ENCODE data around the gene RBP5. TPM values are rescaled to one million over a fixed set of nuclear protein-coding genes. Genes with fewer than 3 reads are reported as not detected.

The RBP5 gene
- total and polyA plus RNA-seq, 2 donors (not counting 1 experiment from before 2014, with no cell fraction given): not detected

DNA sequence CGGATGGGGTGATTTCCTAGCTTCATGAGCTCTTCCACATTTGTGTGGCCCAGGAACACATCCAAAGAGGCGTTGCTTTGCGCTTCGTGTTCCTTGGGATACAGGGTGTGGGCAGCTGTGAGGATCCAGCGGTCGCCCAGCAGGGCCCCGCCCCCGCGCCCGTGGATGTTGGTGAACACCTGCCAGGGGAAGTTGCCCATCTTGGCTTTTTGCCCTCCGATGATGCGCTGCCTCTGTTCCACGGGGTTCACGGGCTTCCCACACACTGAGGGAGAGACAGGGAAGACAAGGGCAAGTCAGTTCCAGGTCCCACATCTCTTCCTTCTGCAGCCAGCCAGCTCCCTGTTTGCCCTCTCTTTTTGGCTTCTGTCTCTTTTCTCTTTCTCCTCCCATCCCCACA lies 47.7 kb downstream of the RBP5 start:
- DNase-seq (ENCODE audit: low read depth in 2 of 2): no peak
- Histone ChIP-seq H3K9me3 (ENCODE audit: control insufficient read depth, insufficient read depth, low read depth, low read length) (peaks cover 4% of the 10 kb centered on the region), H3K4me1 (ENCODE audit: control insufficient read depth, extremely low read depth, insufficient read depth, low read length) (peaks cover 24% of the 10 kb centered on the region), H3K36me3 (ENCODE audit: control insufficient read depth, insufficient read depth, low read length) (peaks cover 32% of the 10 kb centered on the region), H2AFZ (ENCODE audit: low read length) (no peak overlapping the region), H3K4me2 (ENCODE audit: extremely low read depth, insufficient read depth, low read length) (no peak overlapping the region), H4K20me1 (ENCODE audit: control insufficient read depth, extremely low read depth, insufficient read depth, low read length) (no peaks in the 10 kb centered on the region), H3K27ac (ENCODE audit: insufficient read depth, low read length) (no peak overlapping the region), H3K27me3 (ENCODE audit: control insufficient read depth, insufficient read depth, low read length) (no peaks in the 10 kb centered on the region), H3K9ac (ENCODE audit: insufficient read depth, low read length) (no peak overlapping the region), H3K4me3 (replicated peaks in 1 of 4; ENCODE audit: control extremely low read depth in 1 of 4, insufficient read depth in 1 of 4, low read depth in 3 of 4, low read length in 4 of 4) (no peak overlapping the region), H3K79me2 (ENCODE audit: control insufficient read depth, insufficient read depth, low read length) (no peaks in the 10 kb centered on the region)
- no peak for TF ChIP-seq EZH2 (IDR thresholded peaks at IDR 0.05; ENCODE audit: low read length, missing control alignments)
- TF ChIP-seq, protein P1, sequence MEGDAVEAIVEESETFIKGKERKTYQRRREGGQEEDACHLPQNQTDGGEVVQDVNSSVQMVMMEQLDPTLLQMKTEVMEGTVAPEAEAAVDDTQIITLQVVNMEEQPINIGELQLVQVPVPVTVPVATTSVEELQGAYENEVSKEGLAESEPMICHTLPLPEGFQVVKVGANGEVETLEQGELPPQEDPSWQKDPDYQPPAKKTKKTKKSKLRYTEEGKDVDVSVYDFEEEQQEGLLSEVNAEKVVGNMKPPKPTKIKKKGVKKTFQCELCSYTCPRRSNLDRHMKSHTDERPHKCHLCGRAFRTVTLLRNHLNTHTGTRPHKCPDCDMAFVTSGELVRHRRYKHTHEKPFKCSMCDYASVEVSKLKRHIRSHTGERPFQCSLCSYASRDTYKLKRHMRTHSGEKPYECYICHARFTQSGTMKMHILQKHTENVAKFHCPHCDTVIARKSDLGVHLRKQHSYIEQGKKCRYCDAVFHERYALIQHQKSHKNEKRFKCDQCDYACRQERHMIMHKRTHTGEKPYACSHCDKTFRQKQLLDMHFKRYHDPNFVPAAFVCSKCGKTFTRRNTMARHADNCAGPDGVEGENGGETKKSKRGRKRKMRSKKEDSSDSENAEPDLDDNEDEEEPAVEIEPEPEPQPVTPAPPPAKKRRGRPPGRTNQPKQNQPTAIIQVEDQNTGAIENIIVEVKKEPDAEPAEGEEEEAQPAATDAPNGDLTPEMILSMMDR (conservative IDR thresholded peaks at IDR 0.05 in 1 of 2, IDR thresholded peaks at IDR 0.05 in 1 of 2; ENCODE audit: low read depth in 1 of 2, low read length in 2 of 2): no peak

GRCh38 chr12:7079826-7080125 lies 48.9 kb downstream of the RBP5 start:
- Histone ChIP-seq H3K4me1 (ENCODE audit: control insufficient read depth, extremely low read depth, insufficient read depth, low read length) (peaks cover 24% of the 10 kb centered on the region), H3K27me3 (ENCODE audit: control insufficient read depth, insufficient read depth, low read length) (no peaks in the 10 kb centered on the region), H4K20me1 (ENCODE audit: control insufficient read depth, extremely low read depth, insufficient read depth, low read length) (no peaks in the 10 kb centered on the region), H3K27ac (ENCODE audit: insufficient read depth, low read length) (peak overlapping the region; percentile 82), H3K4me2 (ENCODE audit: extremely low read depth, insufficient read depth, low read length) (peak overlapping the region; percentile 58), H3K4me3 (replicated peaks in 1 of 4; ENCODE audit: control extremely low read depth in 1 of 4, insufficient read depth in 1 of 4, low read depth in 3 of 4, low read length in 4 of 4) (peak overlapping the region in 1 of 4 experiments; percentile 14), H2AFZ (ENCODE audit: low read length) (no peak overlapping the region), H3K9me3 (ENCODE audit: control insufficient read depth, insufficient read depth, low read depth, low read length) (peaks cover under 1% of the 10 kb centered on the region), H3K9ac (ENCODE audit: insufficient read depth, low read length) (no peak overlapping the region), H3K79me2 (ENCODE audit: control insufficient read depth, insufficient read depth, low read length) (no peaks in the 10 kb centered on the region), H3K36me3 (ENCODE audit: control insufficient read depth, insufficient read depth, low read length) (peaks cover 23% of the 10 kb centered on the region)
- TF ChIP-seq, protein P1 (conservative IDR thresholded peaks at IDR 0.05 in 1 of 2, IDR thresholded peaks at IDR 0.05 in 1 of 2; ENCODE audit: low read depth in 1 of 2, low read length in 2 of 2): no peak
- TF ChIP-seq EZH2 (IDR thresholded peaks at IDR 0.05; ENCODE audit: low read length, missing control alignments): no peak
- peak; percentile 56 to 67 for DNase-seq (ENCODE audit: low read depth in 2 of 2)

- Histone ChIP-seq H3K36me3 (ENCODE audit: control insufficient read depth, insufficient read depth, low read length) (peaks cover 17% of the 10 kb centered on the region), H4K20me1 (ENCODE audit: control insufficient read depth, extremely low read depth, insufficient read depth, low read length) (no peaks in the 10 kb centered on the region), H3K27ac (ENCODE audit: insufficient read depth, low read length) (no peak overlapping the region), H3K9me3 (ENCODE audit: control insufficient read depth, insufficient read depth, low read depth, low read length) (no peaks in the 10 kb centered on the region), H3K9ac (ENCODE audit: insufficient read depth, low read length) (no peak overlapping the region), H2AFZ (ENCODE audit: low read length) (no peak overlapping the region), H3K4me2 (ENCODE audit: extremely low read depth, insufficient read depth, low read length) (no peak overlapping the region), H3K27me3 (ENCODE audit: control insufficient read depth, insufficient read depth, low read length) (no peaks in the 10 kb centered on the region), H3K79me2 (ENCODE audit: control insufficient read depth, insufficient read depth, low read length) (no peaks in the 10 kb centered on the region), H3K4me1 (ENCODE audit: control insufficient read depth, extremely low read depth, insufficient read depth, low read length) (peaks cover 24% of the 10 kb centered on the region), H3K4me3 (replicated peaks in 1 of 4; ENCODE audit: control extremely low read depth in 1 of 4, insufficient read depth in 1 of 4, low read depth in 3 of 4, low read length in 4 of 4) (no peak overlapping the region)
- TF ChIP-seq, protein P1 (conservative IDR thresholded peaks at IDR 0.05 in 1 of 2, IDR thresholded peaks at IDR 0.05 in 1 of 2; ENCODE audit: low read depth in 1 of 2, low read length in 2 of 2): no peak
- TF ChIP-seq EZH2 (IDR thresholded peaks at IDR 0.05; ENCODE audit: low read length, missing control alignments): no peak
- no peak for DNase-seq (ENCODE audit: low read depth in 2 of 2)
Measured at GRCh38 chr12:7078163-7078562, 50.5 kb downstream of the RBP5 start.

Data from fibroblast of lung (primary cell).